Transverse colon (tissue), 4 donors: ENCODE results near the gene RABGAP1L. TPM values are rescaled to one million over a fixed set of nuclear protein-coding genes. Genes with fewer than 3 reads are reported as not detected.
"Not testable (repeated sequence)": the region's sequence is repeated elsewhere in the genome, so short reads cannot be mapped to it uniquely, and the experiment has no call there.

ENCODE experiments used
- DNase-seq: peaks from one replicate; pipeline ENCODE4 v3.0.0-alpha.2; 2019
- H3K27ac ChIP-seq, 4 donors: fragments of 200-600 bp; sonication (generic); 2 replicates each; pipeline ENCODE4 v1.5.1; 2016 to 2018; ENCODE audit warnings: inconsistent platforms in 4 of 4
- H3K27me3 ChIP-seq: fragments of 200-600 bp; sonication (generic); 2 replicates; pipeline ENCODE4 v1.5.1; 2017; ENCODE audit warnings: inconsistent platforms
- H3K36me3 ChIP-seq, 4 donors: fragments of 200-600 bp; sonication (generic); 2 replicates each; pipeline ENCODE4 v1.5.1; 2017 to 2019; ENCODE audit warnings: inconsistent platforms in 4 of 4
- H3K4me1 ChIP-seq, 4 donors: fragments of 200-600 bp; sonication (generic); 2 replicates each; pipeline ENCODE4 v1.5.1; 2017 to 2020; ENCODE audit warnings: inconsistent platforms in 4 of 4
- H3K4me3 ChIP-seq, 4 donors: fragments of 200-600 bp; sonication (generic); 1 replicate in 1 of 4; 2 replicates in 3 of 4; pipeline versions ENCODE4 v1.5.1 to v1.6.1; 2017 to 2019; ENCODE audit warnings: inconsistent platforms in 4 of 4
- H3K9me3 ChIP-seq, 2 donors: fragments of 200-600 bp; sonication (generic); 2 replicates each; pipeline ENCODE4 v1.5.1; 2017 to 2019; ENCODE audit warnings: inconsistent platforms in 2 of 2
- CTCF ChIP-seq, 5 experiments: fragments of 200-600 bp in 3 of 5; fragments of 450-650 bp in 2 of 5; sonication (generic) in 3 of 5; IDR thresholded peaks; 1 replicate in 2 of 5; 2 replicates in 3 of 5; pipeline ENCODE4 v1.5.1; 2016 to 2017; ENCODE audit warnings: antibody characterized with exemption in 5 of 5, inconsistent platforms in 3 of 5, mild to moderate bottlenecking in 2 of 5, moderate library complexity in 1 of 5
- EP300 ChIP-seq: sonication (generic); formaldehyde crosslinking; IDR thresholded peaks from one replicate; pipeline ENCODE4 v1.6.1; 2017; ENCODE audit warnings: antibody characterized with exemption, low read depth
- POLR2A ChIP-seq: fragments of 450-650 bp; IDR thresholded peaks from one replicate; pipeline ENCODE4 v1.6.1; 2016; ENCODE audit warnings: antibody characterized with exemption, mild to moderate bottlenecking, moderate library complexity
- POLR2AphosphoS5 ChIP-seq, 3 donors: sonication (generic); formaldehyde crosslinking; IDR thresholded peaks; one replicate each; pipeline ENCODE4 v1.6.1; 2016; ENCODE audit warnings: antibody characterized with exemption in 3 of 3
- WGBS, 2 donors: methylation state at CpG; one replicate each; pipeline ENCODE4 v1.1.5; 2018; ENCODE audit warnings: low coverage in 1 of 2; 5-methylcytosine and 5-hydroxymethylcytosine counted together
- in situ Hi-C, 4 donors: fragments of 200-750 bp; cut with MboI; loops; one replicate each; pipeline versions ENCODE4 v1.15.0 to v1.15.1; 2017; ENCODE audit warnings: low sequenced_read_pairs in 3 of 4, low pct_ligation_motif_present in 1 of 4, low pct_unique_long_range_greater_than_20kb in 1 of 4
- intact Hi-C: fragments of 100-400 bp; cut with DNase I; formaldehyde crosslinking; loops from one replicate; pipeline ENCODE4 v1.15.1; 2023; ENCODE audit warnings: low total_unique reads
- total RNA-seq, 4 donors: library from RNA; depleted of rRNA; stranded (reverse); fragments of >200 nt; gene quantifications; one replicate each; pipeline ENCODE4 v1.1.0, GENCODE V29; 2016

RABGAP1L gene
- total RNA-seq, 4 donors from 2014 or later = 68.9 to 127 (median 99.9) TPM

GRCh38 chr1:174142836-174143235 is 16.5 kb upstream of the RABGAP1L start:
- Histone ChIP-seq H3K4me1 (no peaks in the 10 kb centered on the region), H3K9me3 (no peaks in the 10 kb centered on the region), H3K4me3 (no peak overlapping the region), H3K27me3 (no peaks in the 10 kb centered on the region), H3K27ac (no peak overlapping the region), H3K36me3 (no peaks in the 10 kb centered on the region)
- WGBS, 2 donors = 90 to 92% methylated on average over 5 of the region's 5 CpGs
- intact Hi-C loops (no loop called here), in situ Hi-C loops (no loop called here)
- no peak for TF ChIP-seq POLR2AphosphoS5 (IDR thresholded peaks at IDR 0.05)
- no peak for TF ChIP-seq POLR2A
- no peak for TF ChIP-seq EP300
- no peak for TF ChIP-seq CTCF (IDR thresholded peaks at IDR 0.05)
- DNase-seq = no peak

- intact Hi-C loops, H3K4me1 ChIP-seq, H3K36me3 ChIP-seq, H3K4me3 ChIP-seq, in situ Hi-C loops, H3K27me3 ChIP-seq, H3K27ac ChIP-seq, H3K9me3 ChIP-seq: not testable (repeated sequence)
- WGBS, 2 donors = 69% methylated on average over 12 of the region's 12 CpGs; no CpG with 5 or more reads in 1 of the 2 donors
- peak; percentile 48 for DNase-seq
These were observed 15.5 kb upstream of the RABGAP1L start for GRCh38 chr1:174143727-174144396.

GRCh38 chr1:174144397-174144783 is 14.9 kb upstream of the RABGAP1L start:
- H3K27ac ChIP-seq, H3K36me3 ChIP-seq, in situ Hi-C loops, H3K4me1 ChIP-seq, H3K4me3 ChIP-seq, H3K9me3 ChIP-seq, H3K27me3 ChIP-seq, intact Hi-C loops, DNase-seq: not testable (repeated sequence)
- 69% methylated on average over 3 of the region's 3 CpGs; no CpG with 5 or more reads in 1 of the 2 donors for WGBS, 2 donors

- H3K27me3 ChIP-seq = no peaks in the 10 kb centered on the region
- no peak overlapping the region for H3K4me3 ChIP-seq
- H3K27ac ChIP-seq = no peak overlapping the region
- H3K9me3 ChIP-seq = no peaks in the 10 kb centered on the region
- TF ChIP-seq POLR2AphosphoS5 (IDR thresholded peaks at IDR 0.05) (no peak), POLR2A (no peak), CTCF (IDR thresholded peaks at IDR 0.05) (no peak), EP300 (no peak)
- no peaks in the 10 kb centered on the region for H3K36me3 ChIP-seq
- DNase-seq = no peak
- intact Hi-C loops = no loop called here
- 39 to 64% methylated on average over 3 to 4 of the region's 4 CpGs for WGBS, 2 donors
- in situ Hi-C loops = no loop called here
- peaks cover 0 to 6% (median 5%) of the 10 kb centered on the region in 4 donors for H3K4me1 ChIP-seq
These were observed 10.1 kb upstream of the RABGAP1L start for GRCh38 chr1:174149216-174149615.

- H3K4me3 ChIP-seq = no peak overlapping the region
- in situ Hi-C loops (no loop called here), intact Hi-C loops (no loop called here)
- no peaks in the 10 kb centered on the region for H3K27me3 ChIP-seq
- WGBS, 2 donors = 97 to 100% methylated on average over 2 of the region's 2 CpGs
- DNase-seq = no peak
- H3K4me1 ChIP-seq = peaks cover 0 to 6% (median 5%) of the 10 kb centered on the region in 4 donors
- TF ChIP-seq EP300 (no peak), CTCF (IDR thresholded peaks at IDR 0.05) (no peak), POLR2AphosphoS5 (IDR thresholded peaks at IDR 0.05) (no peak), POLR2A (no peak)
- no peaks in the 10 kb centered on the region for H3K9me3 ChIP-seq
- H3K36me3 ChIP-seq = no peaks in the 10 kb centered on the region
- no peak overlapping the region for H3K27ac ChIP-seq
These were observed 8.8 kb upstream of the RABGAP1L start for GRCh38 chr1:174150499-174150898.
